Small intestine (tissue), 7 donors: ENCODE data around the gene CNTNAP4. TPM values are rescaled to one million over a fixed set of nuclear protein-coding genes. Genes with fewer than 3 reads are reported as not detected.

Source experiments
- DNase-seq, 2 donors: peaks; one replicate each; pipeline versions ENCODE4 v3.0.0 to v3.0.0-alpha.2; 2013
- FAIRE-seq: peaks from 2 replicates; lab custom pipeline; 2012; peaks lifted over from hg19 to GRCh38; lab: Jason Lieb, UNC
- H3K27ac ChIP-seq, 3 donors: one replicate each; pipeline ENCODE4 v1.5.1; 2013; ENCODE audit warnings: low read length in 2 of 3, mild to moderate bottlenecking in 2 of 3, control low read depth in 1 of 3, inconsistent platforms in 1 of 3, low read depth in 1 of 3, moderate library complexity in 1 of 3
- H3K27me3 ChIP-seq, 3 donors: one replicate each; pipeline ENCODE4 v1.6.1; 2013; ENCODE audit warnings: low read length in 3 of 3, inconsistent platforms in 1 of 3; ENCODE audit not compliant: control insufficient read depth in 3 of 3, insufficient read depth in 3 of 3
- H3K36me3 ChIP-seq, 3 donors: one replicate each; pipeline ENCODE4 v1.6.1; 2013; ENCODE audit warnings: low read length in 3 of 3, inconsistent platforms in 1 of 3, low read depth in 1 of 3, mild to moderate bottlenecking in 1 of 3, moderate library complexity in 1 of 3; ENCODE audit not compliant: control insufficient read depth in 3 of 3, insufficient read depth in 2 of 3
- H3K4me1 ChIP-seq, 3 donors: one replicate each; pipeline ENCODE4 v1.6.1; 2013; ENCODE audit warnings: low read length in 2 of 3, inconsistent platforms in 1 of 3, low read depth in 1 of 3, mild to moderate bottlenecking in 1 of 3, moderate library complexity in 1 of 3; ENCODE audit not compliant: control insufficient read depth in 3 of 3, insufficient read depth in 2 of 3
- H3K4me3 ChIP-seq, 3 donors: one replicate each; pipeline ENCODE4 v1.5.1; 2013; ENCODE audit warnings: low read length in 3 of 3, control low read depth in 1 of 3, inconsistent platforms in 1 of 3, low read depth in 1 of 3, mild to moderate bottlenecking in 1 of 3, moderate library complexity in 1 of 3
- H3K9me3 ChIP-seq, 2 donors: one replicate each; pipeline ENCODE4 v1.6.1; 2013; ENCODE audit warnings: low read depth in 1 of 2, low read length in 1 of 2; ENCODE audit not compliant: control insufficient read depth in 2 of 2, insufficient read depth in 1 of 2
- WGBS, 3 donors: extraction: QIAGEN DNeasy Blood & Tissue Kit; methylation state at CpG; one replicate each; pipeline ENCODE4 v1.1.7; 2013; 5-methylcytosine and 5-hydroxymethylcytosine counted together
- polyA plus RNA-seq, 4 donors: library from polyadenylated mRNA; stranded (reverse) in 3 of 4; unstranded in 1 of 4; fragments of 200-250 nt in 3 of 4; fragments of 120-200 nt in 1 of 4; gene quantifications; one replicate each; pipeline versions ENCODE4 v1.2.1 to v1.2.3, GENCODE V29; 2013
- donor health status: healthy with polysubstance abuse.
- donor health status: control.
- donor health status: control.
- donor health status: Bipolar disorder and iron deficiency.
- donor health status: healthy.

The CNTNAP4 gene
- polyA plus RNA-seq, 4 donors = 0.09 to 0.10 TPM; not detected in 2

DNA sequence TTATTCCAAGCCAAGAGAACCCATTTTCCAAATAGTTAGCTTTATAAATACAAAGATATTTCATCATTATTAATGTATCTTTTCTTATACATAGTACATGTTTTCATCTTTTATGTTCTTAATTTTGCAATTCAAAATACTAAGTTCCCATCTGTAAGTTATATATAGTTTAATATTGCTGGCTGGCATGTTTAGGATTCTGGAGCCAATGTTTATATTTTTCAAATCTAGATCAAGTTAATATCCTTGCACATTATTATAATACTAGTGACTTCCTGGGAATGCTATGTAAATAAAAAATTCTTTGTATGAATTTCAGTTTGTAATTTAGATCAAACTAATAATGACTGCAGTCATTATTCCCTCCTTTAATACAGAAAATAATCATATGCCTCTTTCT lies 189.7 kb downstream of the CNTNAP4 start:
- H3K36me3 ChIP-seq = no peaks in the 10 kb centered on the region
- no peak overlapping the region for H3K27ac ChIP-seq
- H3K4me3 ChIP-seq = no peak overlapping the region
- FAIRE-seq (no peak), DNase-seq (no peak)
- H3K9me3 ChIP-seq = no peaks in the 10 kb centered on the region
- H3K4me1 ChIP-seq = no peaks in the 10 kb centered on the region
- H3K27me3 ChIP-seq = no peaks in the 10 kb centered on the region

DNA sequence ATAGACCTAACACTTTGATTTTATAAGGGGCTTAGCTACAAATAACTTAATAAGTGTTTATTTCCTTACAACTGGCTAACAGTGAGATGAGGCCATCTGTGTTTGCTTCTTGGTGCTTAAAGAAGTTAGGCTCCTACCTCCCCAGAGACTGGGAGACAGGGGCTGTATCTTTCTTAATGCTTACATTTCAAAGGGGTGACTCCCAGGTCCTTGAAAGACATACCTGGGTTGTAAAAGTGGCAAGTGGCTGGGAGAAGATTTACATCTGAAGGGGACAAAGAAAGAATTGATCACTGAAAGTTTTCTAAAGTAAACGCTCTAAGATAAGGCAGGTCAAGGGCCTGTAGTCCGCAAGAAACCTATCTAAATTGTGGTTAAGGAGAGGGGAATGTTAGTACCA lies 196.8 kb downstream of the CNTNAP4 start:
- no peaks in the 10 kb centered on the region for H3K4me1 ChIP-seq
- H3K27me3 ChIP-seq = no peaks in the 10 kb centered on the region
- H3K9me3 ChIP-seq = no peaks in the 10 kb centered on the region
- DNase-seq = no peak
- 27 to 58% (median 51%) methylated on average over 2 of the region's 2 CpGs for WGBS, 3 donors
- H3K4me3 ChIP-seq = no peak overlapping the region
- FAIRE-seq = no peak
- no peak overlapping the region for H3K27ac ChIP-seq
- no peaks in the 10 kb centered on the region for H3K36me3 ChIP-seq

- H3K4me1 ChIP-seq = no peaks in the 10 kb centered on the region
- FAIRE-seq (no peak), DNase-seq (no peak)
- H3K4me3 ChIP-seq = no peak overlapping the region
- WGBS, 3 donors = 68 to 73% (median 69%) methylated on average over 4 of the region's 4 CpGs
- H3K27ac ChIP-seq = no peak overlapping the region
- H3K36me3 ChIP-seq = no peaks in the 10 kb centered on the region
- no peaks in the 10 kb centered on the region for H3K9me3 ChIP-seq
- H3K27me3 ChIP-seq = no peaks in the 10 kb centered on the region
Measured at GRCh38 chr16:76478105-76478504, 200.9 kb downstream of the CNTNAP4 start.

- no peak overlapping the region for H3K27ac ChIP-seq
- no peak overlapping the region for H3K4me3 ChIP-seq
- FAIRE-seq (no peak), DNase-seq (no peak)
- no peaks in the 10 kb centered on the region for H3K9me3 ChIP-seq
- H3K27me3 ChIP-seq = no peaks in the 10 kb centered on the region
- WGBS, 3 donors = 65 to 76% (median 70%) methylated on average over 8 of the region's 8 CpGs
- no peaks in the 10 kb centered on the region for H3K36me3 ChIP-seq
- H3K4me1 ChIP-seq = no peaks in the 10 kb centered on the region
Measured at GRCh38 chr16:76483307-76483909, 206.2 kb downstream of the CNTNAP4 start.

- no peak overlapping the region for H3K27ac ChIP-seq
- 31 to 64% (median 38%) methylated on average over 1 of the region's 1 CpG for WGBS, 3 donors
- no peaks in the 10 kb centered on the region for H3K9me3 ChIP-seq
- FAIRE-seq = no peak
- no peak overlapping the region for H3K4me3 ChIP-seq
- no peak for DNase-seq
- no peaks in the 10 kb centered on the region for H3K27me3 ChIP-seq
- H3K36me3 ChIP-seq = no peaks in the 10 kb centered on the region
- no peaks in the 10 kb centered on the region for H3K4me1 ChIP-seq
Measured at GRCh38 chr16:76484020-76484419, 206.8 kb downstream of the CNTNAP4 start.

DNA sequence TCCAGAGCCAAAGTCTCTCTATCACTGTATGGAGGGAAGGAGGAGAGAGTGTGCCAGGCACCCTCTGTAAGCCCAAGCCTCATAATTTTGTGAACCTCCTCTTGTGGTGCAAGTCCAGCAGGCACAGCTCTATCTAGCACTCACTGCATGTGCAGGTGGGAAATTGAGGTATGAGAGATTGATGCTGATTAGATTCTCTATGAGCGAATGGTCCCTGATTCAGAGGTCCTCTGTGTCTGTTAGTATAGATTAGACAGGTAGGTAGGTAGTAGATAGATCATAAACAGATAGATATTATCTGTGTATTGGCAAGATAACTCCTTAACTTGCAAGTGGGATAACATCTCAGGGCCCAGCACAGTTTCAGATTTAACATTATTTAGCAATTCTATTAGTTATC lies 209.5 kb downstream of the CNTNAP4 start:
- no peaks in the 10 kb centered on the region for H3K36me3 ChIP-seq
- H3K27ac ChIP-seq = no peak overlapping the region
- DNase-seq (no peak), FAIRE-seq (no peak)
- H3K4me3 ChIP-seq = no peak overlapping the region
- H3K4me1 ChIP-seq = no peaks in the 10 kb centered on the region
- no peaks in the 10 kb centered on the region for H3K9me3 ChIP-seq
- WGBS, 3 donors = 73 to 83% (median 76%) methylated on average over 1 of the region's 1 CpG
- no peaks in the 10 kb centered on the region for H3K27me3 ChIP-seq

GRCh38 chr16:76487411-76488064 lies 210.3 kb downstream of the CNTNAP4 start:
- WGBS, 3 donors = 66 to 72% (median 66%) methylated on average over 6 of the region's 6 CpGs

DNA sequence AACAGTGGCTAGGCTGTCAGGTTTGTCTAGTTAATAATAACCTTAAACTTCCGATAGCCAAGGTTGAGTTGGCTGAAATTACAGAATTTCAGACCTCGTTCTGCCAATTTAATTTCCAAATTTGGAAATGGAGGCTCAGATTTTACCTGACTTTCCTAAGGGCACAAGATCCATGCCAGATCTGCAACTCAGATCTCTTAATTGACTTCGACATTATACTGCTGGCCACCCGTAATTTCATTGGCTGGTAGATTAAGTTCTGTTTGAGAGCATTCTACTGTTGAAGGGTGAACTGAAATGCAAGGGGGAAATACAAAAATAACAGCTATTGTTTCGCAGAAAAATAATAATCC lies 210.8 kb downstream of the CNTNAP4 start:
- 73 to 84% (median 79%) methylated on average over 5 of the region's 5 CpGs for WGBS, 3 donors
- Histone ChIP-seq H3K36me3 (no peaks in the 10 kb centered on the region), H3K4me3 (no peak overlapping the region), H3K27ac (no peak overlapping the region), H3K4me1 (no peaks in the 10 kb centered on the region), H3K27me3 (no peaks in the 10 kb centered on the region), H3K9me3 (no peaks in the 10 kb centered on the region)
- DNase-seq = no peak
- no peak for FAIRE-seq

More at GRCh38 chr16:76487411-76488064, 210.3 kb downstream of the CNTNAP4 start:
- H3K9me3 ChIP-seq = no peaks in the 10 kb centered on the region
- H3K27me3 ChIP-seq = no peaks in the 10 kb centered on the region
- no peak overlapping the region for H3K27ac ChIP-seq
- no peaks in the 10 kb centered on the region for H3K4me1 ChIP-seq
- H3K36me3 ChIP-seq = no peaks in the 10 kb centered on the region
- FAIRE-seq (no peak), DNase-seq (no peak)
- no peak overlapping the region for H3K4me3 ChIP-seq
